ENCODE measurements around the gene RTP5.

RTP5 gene

GRCh38 chr2:241887806-241888522, 18.4 kb downstream of the RTP5 start:
- DNase-seq (ENCODE audit: low read depth in 2 of 2) = no peak

GRCh38 chr2:241888641-241889040, 19.1 kb downstream of the RTP5 start:
- DNase-seq (ENCODE audit: low read depth in 2 of 2) = no peak

GRCh38 chr2:241890524-241891235, 21.2 kb downstream of the RTP5 start:
- DNase-seq (ENCODE audit: low read depth in 2 of 2) = no peak

- DNase-seq (ENCODE audit: low read depth in 2 of 2) = no peak
These were observed 21.9 kb downstream of the RTP5 start for GRCh38 chr2:241891315-241891987.

DNA sequence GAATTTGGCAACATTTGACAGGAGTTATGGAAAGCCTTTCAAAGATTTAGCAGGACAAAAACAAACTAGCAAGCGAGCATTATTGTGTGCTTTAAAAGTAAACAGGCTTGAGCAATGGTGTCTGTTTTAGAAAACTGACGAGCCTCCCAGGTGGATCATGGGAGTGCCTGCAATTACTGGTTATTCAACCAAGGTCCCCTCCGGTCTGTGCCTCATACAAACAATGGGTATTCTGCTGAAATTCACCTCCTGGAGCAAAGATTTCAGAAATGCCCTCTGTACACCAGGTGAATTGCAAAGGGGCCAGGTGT, 22.4 kb downstream of the RTP5 start:
- no peak for DNase-seq (ENCODE audit: low read depth in 2 of 2)

DNA sequence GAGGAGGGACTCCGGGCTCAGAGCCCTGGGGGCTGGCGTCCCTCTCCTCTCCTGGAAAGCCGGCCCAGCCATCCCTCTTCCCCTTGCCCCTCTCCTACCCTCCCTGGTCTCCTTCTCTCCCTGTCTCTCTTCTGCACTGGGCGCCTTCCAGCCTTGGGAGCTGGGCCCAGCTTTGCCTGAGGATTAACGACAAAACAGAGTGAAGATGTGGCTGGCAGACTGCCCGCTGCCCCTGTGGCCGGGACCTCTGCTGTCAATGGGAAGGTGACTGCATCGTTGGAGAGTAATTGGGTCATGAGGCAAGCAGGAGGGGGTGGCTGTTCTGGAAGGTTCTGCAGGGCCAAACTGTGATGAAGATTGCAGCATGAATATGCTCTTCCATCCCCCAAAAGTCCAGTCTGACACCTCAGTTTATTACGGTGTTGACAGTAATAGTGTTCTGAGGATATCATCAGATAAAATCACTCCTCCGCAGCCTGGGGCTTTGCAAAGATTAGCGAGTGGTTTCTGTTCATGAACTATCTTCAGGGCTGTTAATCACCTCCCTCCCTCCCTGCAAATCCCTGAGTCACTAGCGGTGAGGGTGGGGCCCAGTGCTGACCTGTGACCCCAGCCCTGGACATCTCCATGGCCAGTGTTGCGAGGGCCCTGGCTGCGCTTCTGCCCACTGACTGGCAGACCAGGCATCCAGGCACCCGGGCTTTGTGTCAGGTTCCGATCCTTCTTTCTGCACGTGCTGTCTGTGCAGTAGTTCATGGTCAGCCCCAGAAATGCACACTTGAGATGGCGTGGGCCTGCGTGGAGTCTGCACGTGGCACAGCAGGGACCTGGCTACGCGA, 23.0 kb downstream of the RTP5 start:
- no peak for DNase-seq (ENCODE audit: low read depth in 2 of 2)

DNA sequence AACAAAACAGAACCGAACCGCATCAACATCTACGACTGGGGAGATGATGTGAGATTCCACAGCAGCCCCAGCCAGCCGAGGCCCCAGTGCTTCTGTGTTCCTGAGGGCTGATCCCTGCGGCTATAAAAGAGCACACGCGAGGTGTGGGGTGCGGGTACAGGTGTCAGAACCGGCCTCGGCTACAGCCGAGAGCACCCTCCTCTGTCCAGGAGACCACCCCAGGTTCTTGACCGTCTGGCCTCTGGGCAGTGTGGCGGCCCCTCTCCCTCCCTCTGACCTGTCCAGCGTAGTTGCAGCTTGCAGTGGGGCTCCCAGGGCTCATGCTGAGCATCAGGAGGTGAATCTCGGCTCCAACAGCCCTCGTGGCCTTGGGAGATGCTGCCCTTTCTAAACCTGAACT, 23.7 kb downstream of the RTP5 start:
- no peak for DNase-seq (ENCODE audit: low read depth in 2 of 2)

GRCh38 chr2:241894056-241894641, 24.6 kb downstream of the RTP5 start:
- DNase-seq (ENCODE audit: low read depth in 2 of 2) = no peak

GRCh38 chr2:241894681-241895426, 25.3 kb downstream of the RTP5 start:
- DNase-seq (ENCODE audit: low read depth in 2 of 2) = no peak

DNA sequence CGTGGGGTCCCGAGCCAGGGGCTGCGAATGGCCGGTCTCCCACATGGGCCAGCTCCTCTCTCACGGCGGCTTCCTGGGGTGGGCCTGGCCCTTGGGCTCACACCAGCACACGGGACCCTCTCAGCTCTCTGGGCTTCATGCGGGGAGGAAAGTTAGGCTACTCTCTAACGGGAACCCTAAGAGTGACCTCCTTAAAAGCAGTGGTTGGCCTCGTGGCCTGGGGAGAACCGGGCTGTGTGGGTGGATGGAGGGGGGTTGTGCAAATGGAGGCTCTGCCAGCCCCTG, 25.8 kb downstream of the RTP5 start:
- DNase-seq (ENCODE audit: low read depth in 2 of 2) = no peak

DNA sequence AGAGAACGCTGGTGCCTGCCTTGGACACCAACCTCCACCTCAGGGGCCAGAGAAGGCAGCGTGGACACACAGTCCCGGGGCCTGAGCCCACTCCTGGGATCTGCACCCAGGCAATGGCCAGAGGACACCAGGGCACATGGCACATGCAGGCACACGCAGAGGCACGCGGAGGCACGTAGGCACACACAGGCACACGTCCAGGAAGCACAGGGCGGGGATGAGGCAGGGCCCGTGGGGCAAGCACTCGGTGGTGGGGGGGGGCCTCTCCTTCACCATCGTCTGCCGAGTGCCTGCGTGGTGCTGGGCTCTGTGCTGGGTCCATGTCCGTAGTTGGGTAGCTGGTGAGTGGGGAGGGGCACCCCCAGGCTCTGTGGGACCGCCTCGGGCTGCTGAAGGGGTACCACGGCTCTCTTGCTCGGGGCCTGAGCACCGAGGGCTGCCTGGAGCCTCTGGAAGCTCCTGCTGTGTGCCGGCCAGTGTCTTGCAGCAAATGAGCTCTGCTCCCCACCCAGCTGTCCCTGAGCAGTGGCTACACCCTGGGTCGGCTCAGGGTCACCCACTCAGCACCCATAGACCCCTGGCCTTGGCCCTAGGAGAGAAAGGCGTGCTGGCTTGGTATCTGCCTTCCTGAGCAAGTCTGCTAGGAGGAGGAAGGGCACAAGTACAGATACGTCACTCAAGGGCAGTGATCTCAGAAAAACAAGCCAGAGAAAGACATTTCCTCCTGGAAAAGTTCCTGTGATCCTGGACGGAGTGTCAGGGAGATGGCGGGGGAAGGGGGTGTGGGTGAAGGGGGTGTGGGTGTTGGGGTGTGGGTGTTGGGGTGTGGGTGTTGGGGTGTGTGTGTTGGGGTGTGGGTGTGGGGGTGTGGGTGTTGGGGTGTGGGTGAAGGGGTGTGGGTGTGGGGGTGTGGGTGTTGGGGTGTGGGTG, 26.4 kb downstream of the RTP5 start:
- DNase-seq (ENCODE audit: low read depth in 2 of 2) = no peak

- no peak for DNase-seq (ENCODE audit: low read depth in 2 of 2)
These were observed 27.2 kb downstream of the RTP5 start for GRCh38 chr2:241896746-241897201.

DNA sequence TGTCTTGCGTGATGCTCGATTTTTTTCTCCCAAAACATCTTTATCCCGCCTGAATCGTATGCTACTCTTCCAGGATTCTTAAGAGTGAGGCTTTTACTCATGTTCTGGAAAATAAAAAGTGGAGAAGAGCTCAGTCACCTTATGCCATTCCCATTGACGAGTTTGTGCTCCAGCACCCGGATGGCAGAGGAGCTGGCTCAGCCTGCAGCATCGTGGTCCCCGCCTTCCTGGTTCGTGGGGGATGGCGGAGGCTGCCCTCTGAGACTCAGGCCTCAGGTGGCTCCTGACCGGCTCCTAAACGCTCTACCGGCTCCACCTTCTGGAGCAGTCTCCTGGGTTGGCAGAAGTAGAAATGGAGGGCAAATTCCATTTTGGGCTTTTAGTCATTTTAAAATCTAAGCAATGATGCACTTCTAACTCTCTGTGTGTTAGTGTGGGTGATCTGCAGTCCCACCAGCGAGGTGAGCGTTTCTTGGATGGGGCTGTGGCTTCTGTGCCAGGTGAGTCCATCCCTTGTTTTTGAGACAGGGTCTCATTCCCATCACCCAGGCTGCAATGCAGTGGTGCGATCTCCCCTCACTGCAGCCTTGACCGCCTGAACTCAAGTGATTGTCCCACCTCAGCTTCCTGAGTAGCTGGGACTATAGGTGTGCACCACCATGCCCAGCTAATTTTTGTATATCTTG, 27.8 kb downstream of the RTP5 start:
- no peak for DNase-seq (ENCODE audit: low read depth in 2 of 2)

GRCh38 chr2:241898463-241899270, 29.1 kb downstream of the RTP5 start:
- no peak for DNase-seq (ENCODE audit: low read depth in 2 of 2)

GRCh38 chr2:241900251-241901017, 30.9 kb downstream of the RTP5 start:
- no peak for DNase-seq (ENCODE audit: low read depth in 2 of 2)

DNA sequence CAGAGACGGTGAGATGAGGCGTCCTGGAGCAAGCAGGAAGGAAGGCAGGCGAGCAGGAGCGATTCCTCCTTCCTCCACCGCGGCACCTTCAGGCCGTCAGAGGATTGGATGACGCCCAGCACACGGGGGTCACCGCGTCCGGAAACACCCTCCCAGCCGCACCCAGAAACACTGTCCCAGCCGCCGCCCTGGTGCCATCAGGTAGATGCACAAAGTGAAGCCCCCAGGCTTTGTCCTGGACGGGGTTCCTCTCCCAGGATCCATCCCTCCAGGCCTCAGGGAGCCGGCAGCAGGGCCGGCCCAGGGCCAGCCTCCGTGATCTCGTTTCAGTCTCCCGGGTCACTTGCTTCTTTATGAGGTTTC, 31.5 kb downstream of the RTP5 start:
- no peak for DNase-seq (ENCODE audit: low read depth in 2 of 2)

GRCh38 chr2:241901500-241902351, 32.2 kb downstream of the RTP5 start:
- no peak for DNase-seq (ENCODE audit: low read depth in 2 of 2)

Data from stimulated activated CD8-positive, alpha-beta memory T cell treated with anti-CD3 and anti-CD28 coated beads, Interleukin-15, amount 100 ng/mL, for 48 hours (primary cell).